Stimulated activated CD4-positive, alpha-beta T cell treated with anti-CD3 and anti-CD28 coated beads, TNF-alpha, amount 100 ng/mL, for 4 hours (primary cell): ENCODE data around the gene CRY1.
A peak's percentile ranks its signal among the peaks of the same experiment; 100 is the strongest.
"Not testable (repeated sequence)": the region's sequence is repeated elsewhere in the genome, so short reads cannot be mapped to it uniquely, and the experiment has no call there.

Experiments used
- DNase-seq, 3 experiments: peaks; one replicate each; pipeline ENCODE4 v3.0.0-alpha.2; 2020; ENCODE audit warnings: low read depth in 3 of 3

Gene CRY1

GRCh38 chr12:107011519-107011918, 81.8 kb downstream of the CRY1 start:
- no peak for DNase-seq

GRCh38 chr12:107007411-107007810, 85.9 kb downstream of the CRY1 start:
- no peak for DNase-seq

- not testable (repeated sequence) for DNase-seq
These were observed 90.7 kb downstream of the CRY1 start for GRCh38 chr12:107002665-107003064.

GRCh38 chr12:106999446-106999845, 93.9 kb downstream of the CRY1 start:
- no peak for DNase-seq

GRCh38 chr12:106997916-106998315, 95.4 kb downstream of the CRY1 start:
- DNase-seq, result no peak

GRCh38 chr12:106996102-106996501, 97.2 kb downstream of the CRY1 start:
- not testable (repeated sequence) for DNase-seq

GRCh38 chr12:106994579-106995220, 98.6 kb downstream of the CRY1 start:
- no peak for DNase-seq

- DNase-seq, result no peak
These were observed 105.5 kb downstream of the CRY1 start for GRCh38 chr12:106987846-106988245.

- DNase-seq, result peak; percentile 55 to 56 (median 55)
These were observed 106.5 kb downstream of the CRY1 start, which contains the start of gene MTERF2 for GRCh38 chr12:106986625-106987389. TSS of gene MTERF2 (minus strand) at chr12:106987146. CDS start at chr12:106978714, 8,432 bp downstream.

- no peak for DNase-seq
These were observed 107.2 kb downstream of the CRY1 start for GRCh38 chr12:106986135-106986534.

GRCh38 chr12:106985479-106985878, 107.9 kb downstream of the CRY1 start:
- DNase-seq, result no peak

- DNase-seq, result no peak
These were observed 108.7 kb downstream of the CRY1 start for GRCh38 chr12:106984588-106985137.

GRCh38 chr12:106982229-106982628, 111.1 kb downstream of the CRY1 start:
- DNase-seq, result no peak

- no peak for DNase-seq
These were observed 111.6 kb downstream of the CRY1 start for GRCh38 chr12:106981788-106982187.

- no peak for DNase-seq
These were observed 112.4 kb downstream of the CRY1 start for GRCh38 chr12:106980944-106981343.

GRCh38 chr12:106978035-106978800, 115.1 kb downstream of the CRY1 start:
- DNase-seq, result no peak

- no peak for DNase-seq
These were observed 116.7 kb downstream of the CRY1 start for GRCh38 chr12:106976668-106977067.

- no peak for DNase-seq
These were observed 117.2 kb downstream of the CRY1 start for GRCh38 chr12:106975993-106976658.

GRCh38 chr12:106975098-106975497, 118.3 kb downstream of the CRY1 start:
- no peak for DNase-seq

- no peak for DNase-seq
These were observed 118.8 kb downstream of the CRY1 start for GRCh38 chr12:106974511-106974910.

- DNase-seq, result no peak
These were observed 119.8 kb downstream of the CRY1 start for GRCh38 chr12:106973545-106973944.

GRCh38 chr12:106971065-106971464, 122.3 kb downstream of the CRY1 start:
- DNase-seq, result no peak
